Endothelial cell of umbilical vein (primary cell): ENCODE measurements around the gene VPS26C. TPM values are rescaled to one million over a fixed set of nuclear protein-coding genes. Genes with fewer than 3 reads are reported as not detected.

Source experiments
- BruUV-seq: library from RNA; stranded (reverse); fragments of 400-500 nt; replicated peaks from 2 replicates; lab custom pipeline; 2021; lab: Mats Ljungman, UMichigan
- CTCF ChIA-PET: fragments of 300-600, 350-600 bp; sonication (Branson Sonifier 250); formaldehyde crosslinking; loops from one replicate; lab custom pipeline; 2021; ENCODE audit warnings: antibody characterized with exemption, inconsistent platforms; lab: Charles Lee
- POLR2A ChIA-PET: fragments of 300-600, 350-600 bp; sonication (Branson Sonifier 250); formaldehyde crosslinking; loops from one replicate; lab custom pipeline; 2021; ENCODE audit warnings: antibody characterized with exemption, inconsistent platforms; lab: Charles Lee
- DNase-seq: peaks from one replicate; pipeline ENCODE4 v3.0.0-alpha.2; 2011; ENCODE audit warnings: low read depth, low spot score
- FAIRE-seq: peaks from 2 replicates; lab custom pipeline; 2011; peaks lifted over from hg19 to GRCh38; lab: Jason Lieb, UNC
- H2AFZ ChIP-seq: 2 replicates; pipeline ENCODE4 v1.6.0; 2012; ENCODE audit warnings: low read depth, low read length, control low read depth, inconsistent platforms
- H3K27ac ChIP-seq: 2 replicates; pipeline ENCODE4 v1.5.1; 2011; ENCODE audit warnings: low read depth, mild to moderate bottlenecking, control low read depth, low read length, moderate library complexity; ENCODE audit not compliant: insufficient read depth
- H3K27me3 ChIP-seq, 2 experiments: 2 replicates each; pipeline versions ENCODE4 v1.6.0 to v1.6.1; 2011; ENCODE audit warnings: low read length in 2 of 2, mixed read lengths in 1 of 2; ENCODE audit not compliant: control insufficient read depth in 2 of 2, insufficient read depth in 2 of 2
- H3K36me3 ChIP-seq, 2 experiments: 2 replicates in 1 of 2; 3 replicates in 1 of 2; pipeline ENCODE4 v1.5.1; 2011; ENCODE audit warnings: low read length in 2 of 2, mild to moderate bottlenecking in 1 of 2, moderate library complexity in 1 of 2; ENCODE audit not compliant: control insufficient read depth in 2 of 2, insufficient read depth in 2 of 2; ENCODE audit errors: extremely low read depth in 1 of 2
- H3K4me1 ChIP-seq: 3 replicates; pipeline ENCODE4 v1.5.1; 2011; ENCODE audit warnings: mild to moderate bottlenecking, low read length; ENCODE audit not compliant: control insufficient read depth, insufficient read depth; ENCODE audit errors: extremely low read depth
- H3K4me2 ChIP-seq: 2 replicates; pipeline ENCODE4 v1.6.1; 2011; ENCODE audit warnings: low read length, control low read depth, mixed read lengths; ENCODE audit not compliant: insufficient read depth
- H3K4me3 ChIP-seq, 3 experiments: fragments of 200-600 bp in 1 of 3; sonication (generic), shearing (Covaris generic) in 1 of 3; replicated peaks in 1 of 3; 2 replicates each; pipeline ENCODE4 v1.5.1; 2011 to 2016; ENCODE audit warnings: control low read depth in 3 of 3, low read length in 3 of 3, mild to moderate bottlenecking in 2 of 3, inconsistent platforms in 1 of 3, low read depth in 1 of 3, moderate library complexity in 1 of 3; ENCODE audit not compliant: insufficient read depth in 1 of 3
- H3K79me2 ChIP-seq: 2 replicates; pipeline ENCODE4 v1.6.0; 2012; ENCODE audit warnings: low read length, inconsistent platforms; ENCODE audit not compliant: control insufficient read depth, insufficient read depth
- H3K9ac ChIP-seq: replicated peaks from 2 replicates; pipeline ENCODE3; 2011; ENCODE audit warnings: low read length, control low read depth; ENCODE audit not compliant: insufficient read depth; ENCODE audit errors: extremely low read depth
- H3K9me1 ChIP-seq: replicated peaks from 3 replicates; pipeline ENCODE4 v1.6.0; 2011; ENCODE audit warnings: mild to moderate bottlenecking, low read length; ENCODE audit not compliant: control insufficient read depth, insufficient read depth; ENCODE audit errors: extremely low read depth
- H3K9me3 ChIP-seq: replicated peaks from 2 replicates; pipeline ENCODE4 v1.5.1; 2012; ENCODE audit warnings: low read length, inconsistent platforms; ENCODE audit not compliant: control insufficient read depth, insufficient read depth
- H4K20me1 ChIP-seq: replicated peaks from 2 replicates; pipeline ENCODE3; 2011; ENCODE audit warnings: mild to moderate bottlenecking, low read length; ENCODE audit not compliant: control insufficient read depth, insufficient read depth; ENCODE audit errors: extremely low read depth
- CTCF ChIP-seq, 2 donors: IDR thresholded peaks; 1 replicate in 1 of 2; 2 replicates in 1 of 2; pipeline ENCODE4 v1.5.1; 2011; ENCODE audit warnings: low read length in 2 of 2, mild to moderate bottlenecking in 2 of 2, moderate library complexity in 2 of 2, control low read depth in 1 of 2, inconsistent platforms in 1 of 2, low read depth in 1 of 2; ENCODE audit not compliant: insufficient read depth in 1 of 2; ENCODE audit errors: extremely low read depth in 1 of 2
- EZH2 ChIP-seq: IDR thresholded peaks from 2 replicates; pipeline ENCODE4 v1.6.1; 2012; ENCODE audit warnings: borderline replicate concordance, low read depth, mild to moderate bottlenecking, moderate library complexity, low read length, inconsistent platforms; ENCODE audit not compliant: severe bottlenecking
- FOS ChIP-seq: IDR thresholded peaks from 2 replicates; pipeline ENCODE4 v1.6.1; 2011; ENCODE audit warnings: mild to moderate bottlenecking, low read length, moderate library complexity, borderline replicate concordance; ENCODE audit not compliant: insufficient read depth
- GATA2 ChIP-seq: IDR thresholded peaks from 2 replicates; pipeline ENCODE4 v1.7.0; 2011; ENCODE audit warnings: low read depth, mild to moderate bottlenecking, moderate library complexity, mixed read lengths, low read length; ENCODE audit not compliant: insufficient read length, insufficient read depth
- JUN ChIP-seq: IDR thresholded peaks from 2 replicates; pipeline ENCODE4 v1.6.1; 2011; ENCODE audit warnings: borderline replicate concordance, low read depth; ENCODE audit not compliant: insufficient read length, insufficient read depth
- MAX ChIP-seq: IDR thresholded peaks from 2 replicates; pipeline ENCODE4 v1.6.1; 2011; ENCODE audit not compliant: insufficient read depth, insufficient read length
- MYC ChIP-seq: IDR thresholded peaks from one replicate; pipeline ENCODE4 v1.6.1; 2011; ENCODE audit warnings: mild to moderate bottlenecking, low read depth, low read length
- POLR2A ChIP-seq: IDR thresholded peaks from 2 replicates; pipeline ENCODE4 v1.6.1; 2012; ENCODE audit warnings: low read depth, mild to moderate bottlenecking, control low read depth, low read length
- POLR2AphosphoS5 ChIP-seq: IDR thresholded peaks from 2 replicates; pipeline ENCODE4 v1.6.1; 2012; ENCODE audit warnings: low read depth, mild to moderate bottlenecking, control low read depth, low read length, moderate library complexity; ENCODE audit not compliant: insufficient read depth
- dilution Hi-C: fragments of 300-500 bp; cut with MboI; formaldehyde crosslinking; loops from one replicate; pipeline ENCODE4 v1.15.0; 2019; ENCODE audit warnings: low sequenced_read_pairs; ENCODE audit not compliant: extremely low pct_ligation_motif_present
- intact Hi-C: fragments of 100-400 bp; cut with micrococcal nuclease; formaldehyde crosslinking; loops from one replicate; pipeline ENCODE4 v1.10.0; 2022
- polyA plus RNA-seq, 4 experiments: library from polyadenylated mRNA; depleted of rRNA in 3 of 4; stranded (reverse) in 3 of 4; unstranded in 1 of 4; fragments of >200 nt; gene quantifications; 2 replicates each; pipeline versions ENCODE4 v1.2.1 to v1.2.3, GENCODE V29; 2011 to 2012; ENCODE audit warnings: missing spikeins in 1 of 4
- total RNA-seq: library from RNA; stranded (reverse); gene quantifications from 2 replicates; pipeline ENCODE4 v1.2.3, GENCODE V29; 2021

The VPS26C gene
- total and polyA plus RNA-seq, 2 donors (not counting 3 experiments of a cell fraction or from before 2014, with no cell fraction given): 35.2 to 53.7 TPM

GRCh38 chr21:37208056-37208721 lies 58.9 kb downstream of the VPS26C start:
- Histone ChIP-seq H3K27ac (no peak overlapping the region), H2AFZ (no peak overlapping the region), H3K9me1 (no peaks in the 10 kb centered on the region), H3K27me3 (no peaks in the 10 kb centered on the region), H3K4me1 (no peaks in the 10 kb centered on the region), H4K20me1 (no peaks in the 10 kb centered on the region), H3K79me2 (no peaks in the 10 kb centered on the region), H3K9me3 (no peaks in the 10 kb centered on the region), H3K9ac (no peak overlapping the region), H3K4me2 (no peak overlapping the region), H3K4me3 (no peak overlapping the region), H3K36me3 (no peaks in the 10 kb centered on the region)
- TF ChIP-seq GATA2 (no peak), POLR2AphosphoS5 (no peak), MYC (no peak), JUN (no peak), CTCF (IDR thresholded peaks at IDR 0.05; ENCODE audit: extremely low read depth in 1 of 2, insufficient read depth in 1 of 2, low read depth in 1 of 2, low read length in 2 of 2) (no peak), FOS (no peak), EZH2 (no peak), MAX (no peak), POLR2A (no peak)
- FAIRE-seq (no peak), DNase-seq (no peak)
- BruUV-seq: no TSS peak
- intact Hi-C loops (no loop called here), dilution Hi-C loops (no loop called here)
- POLR2A ChIA-PET: no interaction called here
- CTCF ChIA-PET: interaction anchor here (1.5 kb wide), 1 partner anchor 41 kb away, joined by 3 read pairs; no protein-coding TSS in a partner anchor
